ENCODE data around the gene CREG1.
"Not testable (repeated sequence)": the region's sequence is repeated elsewhere in the genome, so short reads cannot be mapped to it uniquely, and the experiment has no call there.

The CREG1 gene

DNA sequence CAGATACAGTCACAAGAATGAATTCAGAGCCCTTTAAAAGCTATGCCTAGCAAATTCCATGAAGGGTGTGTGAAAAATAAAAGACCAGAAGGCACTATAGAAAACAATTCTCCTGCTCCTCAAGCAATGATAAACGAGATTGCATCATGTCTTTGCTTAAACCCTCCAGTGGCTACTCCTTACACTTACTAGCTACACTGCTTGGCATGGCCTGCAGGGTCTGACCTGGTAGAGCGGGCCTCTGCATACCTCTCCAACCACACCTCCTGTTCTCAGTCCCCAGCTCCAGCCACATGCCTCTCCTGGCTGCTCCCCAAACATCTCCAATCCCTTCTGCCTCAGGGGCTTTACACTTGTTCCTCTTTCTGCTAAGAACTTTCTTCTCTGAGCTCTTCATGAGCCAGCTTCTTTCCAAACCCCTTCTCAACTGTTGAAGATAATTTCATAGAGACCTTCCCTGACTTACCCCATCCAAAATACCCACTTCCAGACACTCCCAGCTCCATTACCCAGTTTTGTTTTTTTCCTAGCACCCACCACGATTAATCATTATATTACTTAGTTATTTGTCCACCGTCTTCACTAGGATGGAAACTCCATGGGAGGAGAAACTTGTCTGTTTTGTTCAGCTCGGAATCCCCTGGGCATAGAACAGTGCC, 11.2 kb upstream of the CREG1 start:
- no peak for DNase-seq (ENCODE audit: low read depth in 2 of 2, low spot score in 1 of 2)

DNA sequence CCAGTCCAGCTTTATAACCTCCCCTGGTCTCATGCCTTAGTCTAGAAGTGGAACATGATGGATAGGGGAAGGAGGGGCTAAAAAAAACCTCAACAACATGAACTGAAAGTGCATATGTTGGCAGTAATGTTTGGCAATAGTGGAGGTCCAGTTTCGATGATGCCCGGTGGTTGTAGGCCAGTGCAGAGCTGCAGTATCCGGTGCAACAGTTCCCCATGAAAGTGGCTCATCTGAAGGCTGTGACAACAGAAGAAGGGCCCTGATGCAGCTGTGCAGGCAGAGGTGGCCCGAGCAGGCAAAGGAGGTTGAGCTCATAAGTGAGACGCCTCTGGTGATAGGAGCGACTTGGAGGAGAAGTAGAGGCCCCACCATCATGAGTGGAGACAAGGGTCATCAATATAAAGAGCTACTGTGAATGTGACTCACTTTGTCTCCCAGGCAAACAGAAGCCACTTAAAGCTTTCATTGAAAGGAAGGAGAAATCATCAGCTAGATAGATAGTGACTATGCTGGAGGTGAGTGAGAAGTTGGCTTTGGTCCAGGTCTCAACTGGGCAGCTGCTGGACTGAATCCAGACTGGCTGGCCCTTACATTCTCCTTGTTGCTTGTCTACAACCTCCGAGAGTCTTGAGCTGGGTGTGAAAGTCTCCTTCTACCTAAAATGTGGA, 10.2 kb upstream of the CREG1 start:
- DNase-seq (ENCODE audit: low read depth in 2 of 2, low spot score in 1 of 2), result no peak

- DNase-seq (ENCODE audit: low read depth in 2 of 2, low spot score in 1 of 2), result no peak
Measured at GRCh38 chr1:167562702-167563101, 9.1 kb upstream of the CREG1 start.

DNA sequence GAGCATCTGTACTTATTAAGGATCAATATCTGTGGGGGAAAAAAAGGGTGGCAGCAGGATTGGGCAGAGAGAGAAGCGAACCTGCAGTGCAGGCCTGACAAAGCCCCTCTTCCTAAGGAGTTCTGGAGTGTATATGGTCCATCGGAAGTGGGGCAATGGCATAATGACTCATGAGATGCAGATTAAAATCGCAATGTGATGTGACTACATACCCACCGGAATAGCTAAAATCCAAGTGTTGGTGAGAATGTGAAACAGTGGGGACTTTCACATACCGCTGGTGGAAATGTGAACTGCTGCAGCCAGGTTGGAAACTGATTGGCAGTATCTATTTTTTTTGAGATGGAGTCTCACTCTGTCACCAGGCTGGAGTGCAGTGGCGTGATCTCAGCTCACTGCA, 8.2 kb upstream of the CREG1 start:
- DNase-seq (ENCODE audit: low read depth in 2 of 2, low spot score in 1 of 2), result no peak

DNA sequence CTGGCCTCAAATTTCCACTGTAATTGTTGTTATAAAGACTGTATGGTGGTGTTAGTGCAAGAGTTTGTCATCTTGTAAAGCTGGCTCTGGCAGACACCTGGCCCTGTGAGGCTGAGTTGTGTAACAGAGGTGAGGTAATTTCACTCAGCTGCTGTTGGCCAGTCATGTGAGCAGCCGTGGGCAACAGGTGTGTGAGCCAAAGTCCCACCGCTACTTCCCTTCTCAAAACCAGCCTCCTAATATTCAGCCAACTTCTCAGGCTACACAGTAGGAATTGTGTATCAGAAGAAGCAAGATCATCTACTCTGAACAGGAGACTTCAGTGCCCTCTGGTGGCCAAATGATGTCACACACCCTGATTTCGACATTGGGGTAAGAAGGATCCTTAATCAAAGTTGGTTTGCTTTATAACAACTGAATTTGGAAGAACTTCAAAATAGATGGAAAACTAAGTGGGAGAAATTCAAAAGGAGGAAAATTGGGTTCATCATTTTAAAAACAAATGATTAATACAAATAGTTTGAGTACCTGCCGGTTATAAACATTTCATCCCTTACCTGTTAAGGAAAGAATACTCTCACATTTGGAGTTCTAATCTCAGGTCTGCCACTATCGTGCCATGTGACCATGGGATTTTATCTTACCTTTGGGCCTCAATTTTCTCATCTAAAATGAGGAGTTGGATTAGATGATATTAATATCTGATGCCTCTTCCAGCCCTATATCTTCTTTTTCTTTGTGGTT, 2.6 kb upstream of the CREG1 start:
- peak; percentile 43 to 62 for DNase-seq (ENCODE audit: low read depth in 2 of 2, low spot score in 1 of 2)

DNA sequence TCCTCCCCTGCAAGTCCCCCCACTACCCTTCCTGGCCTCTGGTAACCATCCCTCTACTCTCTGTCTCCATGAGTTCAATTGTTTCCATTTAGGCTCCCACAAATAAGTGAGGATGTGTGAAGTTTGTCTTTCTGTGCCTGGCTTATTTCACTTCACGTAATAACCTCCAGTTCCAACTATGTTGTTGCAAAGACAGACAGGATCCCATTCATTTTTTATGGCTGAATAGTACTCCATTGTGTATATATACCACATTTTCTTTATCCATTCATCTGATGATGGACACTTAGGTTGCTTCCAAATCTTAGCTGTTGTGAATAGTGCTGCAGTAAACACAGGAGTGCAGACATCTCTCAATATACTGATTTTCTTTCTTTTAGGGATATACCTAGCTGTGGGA, 1.5 kb upstream of the CREG1 start:
- not testable (repeated sequence) for DNase-seq (ENCODE audit: low read depth in 2 of 2, low spot score in 1 of 2)

GRCh38 chr1:167554028-167554779, 642 bp upstream of the CREG1 start:
- DNase-seq (ENCODE audit: low read depth in 2 of 2, low spot score in 1 of 2), result no peak

- no peak for DNase-seq (ENCODE audit: low read depth in 2 of 2, low spot score in 1 of 2)
Measured at GRCh38 chr1:167551362-167551761, 2.2 kb downstream of the CREG1 start.

GRCh38 chr1:167548059-167548932, 5.3 kb downstream of the CREG1 start:
- DNase-seq (ENCODE audit: low read depth in 2 of 2, low spot score in 1 of 2), result no peak

GRCh38 chr1:167546935-167547334, 6.6 kb downstream of the CREG1 start:
- DNase-seq (ENCODE audit: low read depth in 2 of 2, low spot score in 1 of 2), result no peak

DNA sequence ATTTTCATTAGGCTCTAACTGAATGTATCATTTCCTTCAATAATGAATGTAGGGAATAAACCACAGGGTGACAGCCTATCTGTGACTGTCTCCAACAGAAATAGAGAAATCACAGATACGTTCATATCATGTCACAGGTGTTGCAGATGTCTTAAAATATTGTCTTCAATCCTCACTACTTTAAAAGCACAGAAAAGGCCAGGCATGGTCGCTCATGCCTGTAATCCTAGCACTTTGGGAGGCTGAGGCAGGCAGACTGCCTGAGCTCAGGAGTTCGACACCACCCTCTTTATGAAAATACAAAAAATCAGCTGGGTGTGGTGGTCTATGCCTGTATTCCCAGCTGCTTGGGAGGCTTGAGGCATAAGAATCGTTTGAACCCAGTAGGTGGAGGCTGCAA, 8.2 kb downstream of the CREG1 start:
- DNase-seq (ENCODE audit: low read depth in 2 of 2, low spot score in 1 of 2), result no peak

DNA sequence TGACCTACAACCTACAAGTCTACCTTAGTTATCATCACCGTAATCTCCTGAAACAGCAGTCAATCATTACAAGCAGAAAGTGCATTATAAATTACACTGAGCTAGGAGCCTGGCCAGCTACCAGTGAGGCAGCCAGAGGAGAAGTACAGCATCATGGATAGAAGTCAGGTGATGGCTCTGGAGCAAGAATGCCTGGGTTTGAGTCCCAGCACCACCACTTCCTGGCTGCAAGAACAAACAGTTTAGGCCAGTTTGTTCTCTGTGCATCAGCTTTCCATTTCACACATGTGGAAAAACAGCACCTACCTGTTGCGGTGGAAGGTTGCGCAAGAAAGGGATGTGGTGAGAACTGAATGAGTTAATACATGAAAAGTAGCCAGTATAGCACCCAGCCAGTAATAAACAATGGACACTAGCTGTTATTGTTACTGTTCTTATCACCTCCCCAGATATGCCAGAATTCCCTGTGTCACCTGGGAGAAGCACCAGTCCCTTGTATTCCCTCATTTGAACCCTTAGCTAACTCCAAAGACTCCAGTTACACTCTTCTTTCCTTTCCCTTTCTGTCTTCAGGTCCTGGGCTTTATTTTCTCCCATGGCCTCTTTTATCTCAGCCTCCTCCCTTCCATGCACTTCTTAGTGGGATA, 9.0 kb downstream of the CREG1 start:
- no peak for DNase-seq (ENCODE audit: low read depth in 2 of 2, low spot score in 1 of 2)

DNA sequence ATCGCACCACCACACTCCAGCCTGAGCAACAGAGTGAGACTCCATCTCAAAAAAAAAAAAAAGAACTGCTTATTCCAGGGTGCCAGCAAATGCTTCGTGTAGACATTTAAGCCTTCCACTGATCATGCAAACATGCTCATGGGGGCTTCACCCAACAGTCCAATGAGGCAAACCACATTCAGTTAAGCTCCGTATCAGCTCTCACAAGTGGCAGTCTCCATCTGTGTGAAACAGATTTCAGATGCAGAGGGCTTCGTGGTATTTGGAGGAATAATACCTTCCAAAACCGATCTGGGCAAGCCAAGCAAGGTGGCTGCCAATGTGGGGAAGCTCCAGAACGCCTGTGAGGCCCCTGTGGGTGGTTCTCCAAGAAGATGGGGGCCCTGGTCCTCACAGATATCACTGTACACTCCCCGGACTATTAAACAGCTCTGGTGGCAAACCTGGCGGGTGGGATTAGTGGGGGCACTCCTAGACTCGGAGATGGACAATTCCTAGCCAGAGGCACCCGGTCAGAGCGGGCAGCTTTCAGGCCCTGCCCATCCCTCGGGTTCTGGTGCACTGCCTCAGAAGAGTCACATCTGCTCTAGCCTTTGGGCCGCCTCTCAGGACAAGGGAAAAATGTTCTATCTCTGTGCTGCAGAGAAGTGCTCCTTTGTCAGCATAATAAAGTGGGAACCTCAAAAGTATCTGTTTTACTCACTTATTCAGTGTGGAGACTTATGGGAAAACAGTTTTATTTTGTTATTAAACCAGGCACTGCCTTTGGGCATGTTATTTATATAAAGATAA, 10.2 kb downstream of the CREG1 start:
- no peak for DNase-seq (ENCODE audit: low read depth in 2 of 2, low spot score in 1 of 2)

- no peak for DNase-seq (ENCODE audit: low read depth in 2 of 2, low spot score in 1 of 2)
Measured at GRCh38 chr1:167542109-167543032, 11.2 kb downstream of the CREG1 start.

- DNase-seq (ENCODE audit: low read depth in 2 of 2, low spot score in 1 of 2), result no peak
Measured at GRCh38 chr1:167541610-167542009, 12.0 kb downstream of the CREG1 start.

- no peak for DNase-seq (ENCODE audit: low read depth in 2 of 2, low spot score in 1 of 2)
Measured at GRCh38 chr1:167541003-167541402, 12.6 kb downstream of the CREG1 start.

DNA sequence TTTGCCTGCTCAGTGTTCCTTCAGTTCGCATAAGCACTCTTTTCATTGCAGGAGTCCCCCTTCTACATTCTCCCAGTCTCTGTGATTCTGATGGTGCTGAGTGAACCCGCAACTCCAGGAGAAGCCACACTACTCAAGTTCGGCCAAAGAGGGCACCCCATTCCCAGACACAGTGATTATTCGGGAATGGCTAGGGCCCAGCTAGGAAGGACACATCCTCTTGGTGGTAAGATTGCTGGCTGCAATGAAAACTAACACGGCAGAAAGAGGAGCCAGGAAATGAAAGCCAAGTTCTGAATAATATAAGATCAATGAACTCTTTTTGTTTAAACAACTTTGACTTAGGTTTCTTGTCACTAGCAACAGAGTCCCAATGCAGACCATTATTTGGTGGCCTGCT, 14.9 kb downstream of the CREG1 start:
- no peak for DNase-seq (ENCODE audit: low read depth in 2 of 2, low spot score in 1 of 2)

DNA sequence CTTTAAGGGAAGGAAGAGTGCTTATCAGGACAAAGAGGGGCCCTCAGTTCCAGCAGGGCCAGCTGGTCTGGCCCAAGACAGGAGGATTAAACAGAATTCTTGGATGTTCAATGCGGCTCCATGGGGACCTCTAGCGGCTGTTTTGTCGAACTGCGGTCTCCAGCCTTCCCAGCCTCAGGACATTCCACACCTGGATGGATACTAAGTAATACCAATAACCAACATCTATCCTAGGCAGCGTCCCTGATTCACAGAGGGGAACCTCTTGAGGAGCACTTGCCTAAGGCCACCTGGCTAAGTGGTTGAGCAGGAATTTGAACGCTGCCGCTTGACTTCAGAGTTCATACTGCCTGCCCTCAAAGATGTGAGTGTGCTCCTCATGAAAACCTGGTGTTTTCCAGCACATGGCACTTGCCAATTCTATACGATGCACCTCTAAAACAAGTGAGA, 19.7 kb downstream of the CREG1 start:
- DNase-seq (ENCODE audit: low read depth in 2 of 2, low spot score in 1 of 2), result peak in 1 of 2 donors; percentile 38
